Osteoblast (primary cell): Measurements from ENCODE around the gene GRB7. TPM values are rescaled to one million over a fixed set of nuclear protein-coding genes. Genes with fewer than 3 reads are reported as not detected.
A peak's percentile ranks its signal among the peaks of the same experiment; 100 is the strongest.

Source experiments
- DNase-seq: peaks from one replicate; pipeline ENCODE4 v3.0.0; 2011; ENCODE audit warnings: low spot score, mixed read lengths; ENCODE audit not compliant: insufficient read length; ENCODE audit errors: missing footprints
- H2AFZ ChIP-seq: 2 replicates; pipeline ENCODE4 v1.6.0; 2011; ENCODE audit warnings: mild to moderate bottlenecking, low read length
- H3K27ac ChIP-seq: 2 replicates; pipeline ENCODE4 v1.5.1; 2011; ENCODE audit warnings: mild to moderate bottlenecking, low read depth, low read length, moderate library complexity
- H3K27me3 ChIP-seq: 2 replicates; pipeline ENCODE4 v1.6.0; 2012; ENCODE audit warnings: mild to moderate bottlenecking, control low read depth, inconsistent platforms, low read length, moderate library complexity; ENCODE audit not compliant: insufficient read depth
- H3K36me3 ChIP-seq: 2 replicates; pipeline ENCODE4 v1.5.1; 2011; ENCODE audit warnings: mild to moderate bottlenecking, low read length, control low read depth, moderate library complexity; ENCODE audit not compliant: insufficient read depth
- H3K4me1 ChIP-seq: 2 replicates; pipeline ENCODE4 v1.5.1; 2011; ENCODE audit warnings: mild to moderate bottlenecking, low read length, control low read depth, moderate library complexity; ENCODE audit not compliant: insufficient read depth
- H3K4me2 ChIP-seq: 2 replicates; pipeline ENCODE4 v1.6.0; 2011; ENCODE audit warnings: mild to moderate bottlenecking, low read length; ENCODE audit not compliant: insufficient read depth
- H3K4me3 ChIP-seq: fragments of 200-600 bp; sonication (generic); 3 replicates; pipeline ENCODE4 v1.5.1; 2012; ENCODE audit warnings: mild to moderate bottlenecking, low read length, inconsistent platforms; ENCODE audit not compliant: insufficient read depth
- H3K79me2 ChIP-seq: 2 replicates; pipeline ENCODE4 v1.6.0; 2012; ENCODE audit warnings: mild to moderate bottlenecking, low read length, control low read depth, inconsistent platforms; ENCODE audit not compliant: insufficient read depth
- H3K9me3 ChIP-seq: 2 replicates; pipeline ENCODE4 v1.5.1; 2011; ENCODE audit warnings: low read depth, low read length, control low read depth
- H4K20me1 ChIP-seq: 2 replicates; pipeline ENCODE4 v1.6.0; 2012; ENCODE audit warnings: mild to moderate bottlenecking, low read length, control low read depth; ENCODE audit not compliant: insufficient read depth
- CTCF ChIP-seq: IDR thresholded peaks from 2 replicates; pipeline ENCODE4 v1.5.1; 2011; ENCODE audit warnings: mild to moderate bottlenecking, low read depth, low read length, moderate library complexity; ENCODE audit errors: extremely low read depth
- total RNA-seq: library from RNA; depleted of rRNA; stranded (reverse); fragments of >200 nt; gene quantifications from 2 replicates; pipeline ENCODE4 v1.2.3, GENCODE V29; 2012

Gene GRB7
- total RNA-seq, 1 donor = under 0.01 TPM

- DNase-seq = no peak
Measured at GRCh38 chr17:39717660-39718059, 20.1 kb upstream of the GRB7 start.

GRCh38 chr17:39719563-39720355, 18.0 kb upstream of the GRB7 start:
- H3K27me3 ChIP-seq = no peaks in the 10 kb centered on the region
- no peak overlapping the region for H2AFZ ChIP-seq
- no peaks in the 10 kb centered on the region for H3K9me3 ChIP-seq
- H4K20me1 ChIP-seq = no peaks in the 10 kb centered on the region
- H3K27ac ChIP-seq = no peak overlapping the region
- H3K79me2 ChIP-seq = no peaks in the 10 kb centered on the region
- no peaks in the 10 kb centered on the region for H3K4me1 ChIP-seq
- peak; percentile 61 for DNase-seq
- no peak overlapping the region for H3K4me2 ChIP-seq
- TF ChIP-seq CTCF = no peak
- peaks cover 40% of the 10 kb centered on the region for H3K36me3 ChIP-seq
- no peak overlapping the region for H3K4me3 ChIP-seq

More at GRCh38 chr17:39717660-39718059, 20.1 kb upstream of the GRB7 start:
- no peak overlapping the region for H3K27ac ChIP-seq
- H2AFZ ChIP-seq = no peak overlapping the region
- no peaks in the 10 kb centered on the region for H3K79me2 ChIP-seq
- H3K4me3 ChIP-seq = no peak overlapping the region
- H4K20me1 ChIP-seq = no peaks in the 10 kb centered on the region
- no peak for TF ChIP-seq CTCF
- no peaks in the 10 kb centered on the region for H3K27me3 ChIP-seq
- H3K36me3 ChIP-seq = peaks cover 46% of the 10 kb centered on the region
- H3K4me2 ChIP-seq = no peak overlapping the region
- H3K4me1 ChIP-seq = no peaks in the 10 kb centered on the region
- H3K9me3 ChIP-seq = no peaks in the 10 kb centered on the region

- H3K27ac ChIP-seq = no peak overlapping the region
- no peaks in the 10 kb centered on the region for H3K79me2 ChIP-seq
- H3K36me3 ChIP-seq = peaks cover 43% of the 10 kb centered on the region
- no peak for TF ChIP-seq CTCF
- H4K20me1 ChIP-seq = no peaks in the 10 kb centered on the region
- H3K4me2 ChIP-seq = no peak overlapping the region
- no peak overlapping the region for H2AFZ ChIP-seq
- no peaks in the 10 kb centered on the region for H3K27me3 ChIP-seq
- H3K4me1 ChIP-seq = no peaks in the 10 kb centered on the region
- H3K4me3 ChIP-seq = no peak overlapping the region
- no peaks in the 10 kb centered on the region for H3K9me3 ChIP-seq
- no peak for DNase-seq
Measured at GRCh38 chr17:39722104-39722503, 15.6 kb upstream of the GRB7 start.

- DNase-seq = peak; percentile 43
- no peak for TF ChIP-seq CTCF
- Histone ChIP-seq H2AFZ (no peak overlapping the region), H3K4me1 (no peaks in the 10 kb centered on the region), H3K9me3 (no peaks in the 10 kb centered on the region), H3K27me3 (no peaks in the 10 kb centered on the region), H3K36me3 (peaks cover 37% of the 10 kb centered on the region), H3K79me2 (no peaks in the 10 kb centered on the region), H4K20me1 (no peaks in the 10 kb centered on the region), H3K27ac (no peak overlapping the region), H3K4me2 (no peak overlapping the region), H3K4me3 (no peak overlapping the region)
Measured at GRCh38 chr17:39722965-39723848, 14.5 kb upstream of the GRB7 start.
